Loucy (cell line): ENCODE results near the gene RNF32.

Experiments used
- H2AFZ ChIP-seq: fragments of 200-600 bp; sonication (generic); 2 replicates; pipeline ENCODE4 v1.6.0; 2016; ENCODE audit warnings: antibody characterized with exemption, mild to moderate bottlenecking, low read length, moderate library complexity
- H3F3A ChIP-seq: fragments of 200-600 bp; 2 replicates; pipeline ENCODE4 v1.6.0; 2016; ENCODE audit warnings: antibody characterized with exemption, low read depth, mild to moderate bottlenecking
- H3K27me3 ChIP-seq: fragments of 200-600 bp; sonication (generic); 2 replicates; pipeline ENCODE4 v1.6.1; 2014; ENCODE audit warnings: low read length, mild to moderate bottlenecking; ENCODE audit not compliant: insufficient read depth, poor library complexity, severe bottlenecking
- H3K36me3 ChIP-seq: fragments of 200-600 bp; sonication (generic); 2 replicates; pipeline ENCODE4 v1.6.1; 2016; ENCODE audit warnings: low read length; ENCODE audit not compliant: insufficient read depth
- H3K4me1 ChIP-seq: fragments of 200-600 bp; sonication (generic); 2 replicates; pipeline ENCODE4 v1.5.1; 2014; ENCODE audit warnings: low read length, mild to moderate bottlenecking; ENCODE audit not compliant: insufficient read depth, poor library complexity, severe bottlenecking
- H3K4me2 ChIP-seq: fragments of 200-600 bp; sonication (generic); 2 replicates; pipeline ENCODE4 v1.6.0; 2014; ENCODE audit warnings: antibody characterized with exemption, low read length, low read depth, mild to moderate bottlenecking; ENCODE audit not compliant: poor library complexity, severe bottlenecking
- H3K4me3 ChIP-seq: fragments of 200-600 bp; sonication (generic); 2 replicates; pipeline ENCODE4 v1.5.1; 2014; ENCODE audit warnings: low read length, mild to moderate bottlenecking, mixed read lengths; ENCODE audit not compliant: poor library complexity, severe bottlenecking
- H3K79me2 ChIP-seq: fragments of 200-600 bp; sonication (generic); 2 replicates; pipeline ENCODE4 v1.6.1; 2014; ENCODE audit warnings: low read length; ENCODE audit not compliant: insufficient read depth
- H3K9ac ChIP-seq: fragments of 200-600 bp; sonication (generic); 2 replicates; pipeline ENCODE4 v1.6.0; 2014; ENCODE audit warnings: mild to moderate bottlenecking, low read depth, low read length, moderate library complexity; ENCODE audit not compliant: poor library complexity, severe bottlenecking
- H3K9me2 ChIP-seq: fragments of 200-600 bp; sonication (generic); replicated peaks from 2 replicates; pipeline ENCODE4 v1.6.1; 2016; ENCODE audit warnings: low read depth, low read length, mixed read lengths
- H3K9me3 ChIP-seq: fragments of 200-600 bp; sonication (generic); 2 replicates; pipeline ENCODE4 v1.6.1; 2014; ENCODE audit warnings: mild to moderate bottlenecking, antibody characterized with exemption, low read length, low read depth; ENCODE audit not compliant: insufficient read depth
- H4K20me1 ChIP-seq: fragments of 200-600 bp; sonication (generic); 2 replicates; pipeline ENCODE4 v1.6.0; 2014; ENCODE audit warnings: antibody characterized with exemption, low read length, mild to moderate bottlenecking; ENCODE audit not compliant: insufficient read depth, poor library complexity, severe bottlenecking
- EZH2phosphoT487 ChIP-seq: fragments of 200-600 bp; IDR thresholded peaks from 2 replicates; pipeline ENCODE4 v1.6.1; 2018; ENCODE audit warnings: antibody characterized with exemption, mild to moderate bottlenecking, moderate library complexity, borderline replicate concordance
- TF ChIP-seq, protein P1 (sequence below): fragments of 200-600 bp; sonication (generic); conservative IDR thresholded peaks from 2 replicates; pipeline ENCODE4 v1.5.1; 2014; ENCODE audit warnings: mild to moderate bottlenecking, antibody characterized with exemption, low read length

RNF32 gene

DNA sequence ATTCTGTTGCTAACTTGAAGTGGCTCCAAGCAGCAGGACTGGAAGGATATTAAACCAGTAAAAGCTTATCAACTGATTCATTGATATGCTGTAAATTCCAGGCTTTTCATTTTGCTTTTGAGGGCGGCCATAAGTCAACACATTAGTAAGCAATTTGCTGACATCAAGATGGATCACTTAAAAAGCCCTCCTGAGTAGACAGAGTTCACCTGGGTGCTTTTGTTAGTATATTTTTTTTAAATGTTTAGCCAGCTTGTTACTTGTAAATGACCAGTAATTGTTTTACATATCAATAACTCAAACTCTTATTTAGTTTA, 26.5 kb downstream of the RNF32 start:
- Histone ChIP-seq H3K79me2 (no peaks in the 10 kb centered on the region), H3K4me2 (no peak overlapping the region)
- TF ChIP-seq, protein P1, sequence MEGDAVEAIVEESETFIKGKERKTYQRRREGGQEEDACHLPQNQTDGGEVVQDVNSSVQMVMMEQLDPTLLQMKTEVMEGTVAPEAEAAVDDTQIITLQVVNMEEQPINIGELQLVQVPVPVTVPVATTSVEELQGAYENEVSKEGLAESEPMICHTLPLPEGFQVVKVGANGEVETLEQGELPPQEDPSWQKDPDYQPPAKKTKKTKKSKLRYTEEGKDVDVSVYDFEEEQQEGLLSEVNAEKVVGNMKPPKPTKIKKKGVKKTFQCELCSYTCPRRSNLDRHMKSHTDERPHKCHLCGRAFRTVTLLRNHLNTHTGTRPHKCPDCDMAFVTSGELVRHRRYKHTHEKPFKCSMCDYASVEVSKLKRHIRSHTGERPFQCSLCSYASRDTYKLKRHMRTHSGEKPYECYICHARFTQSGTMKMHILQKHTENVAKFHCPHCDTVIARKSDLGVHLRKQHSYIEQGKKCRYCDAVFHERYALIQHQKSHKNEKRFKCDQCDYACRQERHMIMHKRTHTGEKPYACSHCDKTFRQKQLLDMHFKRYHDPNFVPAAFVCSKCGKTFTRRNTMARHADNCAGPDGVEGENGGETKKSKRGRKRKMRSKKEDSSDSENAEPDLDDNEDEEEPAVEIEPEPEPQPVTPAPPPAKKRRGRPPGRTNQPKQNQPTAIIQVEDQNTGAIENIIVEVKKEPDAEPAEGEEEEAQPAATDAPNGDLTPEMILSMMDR = no peak
- no peak for TF ChIP-seq EZH2phosphoT487

DNA sequence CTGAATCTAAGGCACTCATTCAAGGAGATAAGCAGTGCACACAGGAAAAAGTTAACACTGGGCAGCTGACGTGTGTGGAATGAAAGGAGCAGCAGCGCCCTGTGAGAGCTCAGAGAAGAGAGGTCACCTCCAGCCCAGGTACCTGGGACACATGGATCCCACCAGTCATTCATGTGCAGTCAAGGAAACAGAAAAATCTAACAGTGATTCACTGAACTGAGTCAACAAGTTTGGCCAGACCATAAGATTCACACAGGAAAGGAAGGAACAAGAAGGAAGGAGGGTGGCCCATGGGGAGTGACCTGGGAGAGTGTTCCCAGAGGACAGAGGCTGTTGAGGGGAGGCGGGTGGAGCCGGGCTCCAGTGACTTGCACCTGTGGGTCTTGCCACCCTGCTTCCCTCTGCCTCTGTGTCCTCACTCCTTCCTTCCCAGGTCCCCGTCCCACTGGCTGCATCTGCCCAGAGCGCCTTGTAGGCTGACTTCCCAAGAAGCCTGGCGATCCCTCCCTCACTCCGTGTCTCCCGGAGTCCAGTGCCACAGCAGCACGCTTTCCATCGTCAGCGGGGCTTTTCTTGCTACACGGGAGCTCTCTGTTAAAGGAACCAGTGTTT, 27.7 kb downstream of the RNF32 start:
- Histone ChIP-seq H3K9ac (no peak overlapping the region), H2AFZ (no peak overlapping the region), H3K36me3 (no peaks in the 10 kb centered on the region), H3K4me2 (no peak overlapping the region), H4K20me1 (no peaks in the 10 kb centered on the region), H3K9me3 (no peaks in the 10 kb centered on the region), H3K4me1 (no peaks in the 10 kb centered on the region), H3K4me3 (no peak overlapping the region), H3K79me2 (no peaks in the 10 kb centered on the region), H3K27me3 (no peaks in the 10 kb centered on the region), H3K9me2 (no peaks in the 10 kb centered on the region), H3F3A (no peaks in the 10 kb centered on the region)
- TF ChIP-seq, protein P1 = no peak
- no peak for TF ChIP-seq EZH2phosphoT487

More for the DNA sequence above, 26.5 kb downstream of the RNF32 start:
- H3K9ac ChIP-seq = no peak overlapping the region
- H3K4me1 ChIP-seq = no peaks in the 10 kb centered on the region
- no peaks in the 10 kb centered on the region for H3F3A ChIP-seq
- no peak overlapping the region for H2AFZ ChIP-seq
- no peaks in the 10 kb centered on the region for H3K9me3 ChIP-seq
- H3K4me3 ChIP-seq = no peak overlapping the region
- no peaks in the 10 kb centered on the region for H3K9me2 ChIP-seq
- no peaks in the 10 kb centered on the region for H3K27me3 ChIP-seq
- H4K20me1 ChIP-seq = no peaks in the 10 kb centered on the region
- no peaks in the 10 kb centered on the region for H3K36me3 ChIP-seq

DNA sequence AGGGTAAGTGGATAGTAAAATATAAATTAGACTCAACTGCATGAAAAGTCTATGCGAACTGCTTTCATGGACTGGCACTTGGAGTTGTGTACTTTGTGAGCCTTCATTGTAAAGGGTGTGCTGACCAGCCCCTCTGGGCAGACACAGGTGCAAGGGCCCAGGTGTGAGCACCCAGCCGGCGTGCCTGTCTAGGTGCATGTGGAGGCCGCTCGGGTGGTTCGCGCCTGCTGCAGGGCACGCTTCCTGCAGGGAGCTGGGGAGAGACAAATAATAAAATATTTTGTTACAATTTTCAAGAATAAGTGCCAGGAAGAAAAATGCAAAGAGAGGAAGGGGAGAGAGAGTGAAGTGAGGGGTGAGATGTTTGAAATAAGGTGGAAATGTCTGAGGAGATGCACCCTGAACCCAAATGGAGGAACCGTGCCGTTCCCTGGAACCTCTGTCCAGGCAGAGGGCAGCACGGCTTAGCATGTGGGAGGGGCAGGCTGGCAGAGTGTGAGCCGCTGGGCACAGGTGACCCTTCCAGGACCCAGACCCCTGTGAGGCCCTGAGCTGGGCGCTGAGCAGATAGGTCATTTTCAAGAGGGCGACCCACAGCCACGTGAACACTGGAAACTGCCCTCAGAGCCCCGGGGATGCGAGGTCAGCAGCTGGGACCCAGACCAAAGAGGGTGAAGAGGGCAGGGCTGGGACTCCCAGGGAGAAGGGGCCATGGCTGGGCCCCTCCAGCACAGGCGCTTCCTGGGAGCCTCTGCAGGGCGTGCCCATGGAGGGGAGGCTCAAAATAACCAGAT, 28.7 kb downstream of the RNF32 start:
- no peak overlapping the region for H3K4me3 ChIP-seq
- TF ChIP-seq EZH2phosphoT487 = no peak
- TF ChIP-seq, protein P1 = no peak

More for the DNA sequence above, 28.7 kb downstream of the RNF32 start:
- no peaks in the 10 kb centered on the region for H3K36me3 ChIP-seq
- no peaks in the 10 kb centered on the region for H3K9me2 ChIP-seq
- no peaks in the 10 kb centered on the region for H3K4me1 ChIP-seq
- no peaks in the 10 kb centered on the region for H3K27me3 ChIP-seq
- H3K9ac ChIP-seq = no peak overlapping the region
- no peaks in the 10 kb centered on the region for H3K9me3 ChIP-seq
- no peaks in the 10 kb centered on the region for H3K79me2 ChIP-seq
- H3K4me2 ChIP-seq = no peak overlapping the region
- H4K20me1 ChIP-seq = no peaks in the 10 kb centered on the region
- no peaks in the 10 kb centered on the region for H3F3A ChIP-seq
- no peak overlapping the region for H2AFZ ChIP-seq
